Activated naive CD4-positive, alpha-beta T cell treated with anti-CD3 and anti-CD28 coated beads, Interleukin-2, amount 50 U/mL, for 24 hours (primary cell): ENCODE results near the gene CRYBB2.
"Not testable (repeated sequence)": the region's sequence is repeated elsewhere in the genome, so short reads cannot be mapped to it uniquely, and the experiment has no call there.

Experiments used
- H3K27ac Mint-ChIP-seq: one replicate; pipeline ENCODE4 v1.8.0; 2021; ENCODE audit warnings: mild to moderate bottlenecking, mixed read lengths
- H3K27me3 Mint-ChIP-seq: one replicate; pipeline ENCODE4 v1.8.0; 2021; ENCODE audit warnings: mixed read lengths
- H3K36me3 Mint-ChIP-seq: one replicate; pipeline ENCODE4 v1.8.0; 2021; ENCODE audit warnings: mixed read lengths
- H3K4me1 Mint-ChIP-seq: one replicate; pipeline ENCODE4 v1.8.0; 2021; ENCODE audit warnings: mixed read lengths
- H3K4me3 Mint-ChIP-seq: one replicate; pipeline ENCODE4 v1.8.0; 2021; ENCODE audit warnings: mild to moderate bottlenecking, mixed read lengths
- H3K9me3 Mint-ChIP-seq: one replicate; pipeline ENCODE4 v1.8.0; 2021; ENCODE audit warnings: mixed read lengths

The CRYBB2 gene

DNA sequence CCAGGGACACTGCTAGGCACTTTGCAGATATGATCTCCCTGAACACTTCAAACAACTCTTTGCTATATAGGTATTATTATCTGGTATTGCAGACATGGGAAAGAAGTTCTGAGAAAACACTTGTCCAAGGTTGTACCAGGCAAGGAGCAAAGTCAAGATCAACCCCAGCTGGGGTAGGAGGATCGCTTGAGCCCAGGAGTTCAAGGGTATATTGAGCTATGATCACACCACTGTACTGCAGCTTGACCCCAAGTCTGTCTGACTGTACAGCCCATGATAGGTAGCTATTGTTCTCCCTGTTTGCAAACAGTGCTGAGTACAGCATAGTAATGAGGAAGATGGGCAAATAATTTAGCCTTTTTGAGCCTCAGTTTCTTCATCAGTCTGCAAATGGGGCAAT is 35.7 kb downstream of the CRYBB2 start:
- not testable (repeated sequence) for H3K9me3 Mint-ChIP-seq, H3K36me3 Mint-ChIP-seq, H3K27me3 Mint-ChIP-seq, H3K4me3 Mint-ChIP-seq, H3K27ac Mint-ChIP-seq, H3K4me1 Mint-ChIP-seq

- not testable (repeated sequence) for H3K4me3 Mint-ChIP-seq, H3K9me3 Mint-ChIP-seq, H3K27me3 Mint-ChIP-seq, H3K27ac Mint-ChIP-seq, H3K36me3 Mint-ChIP-seq, H3K4me1 Mint-ChIP-seq
These were observed 48.1 kb downstream of the CRYBB2 start for GRCh38 chr22:25267567-25267966.

GRCh38 chr22:25268902-25269301 is 49.5 kb downstream of the CRYBB2 start:
- peaks cover 13% of the 10 kb centered on the region for H3K27me3 Mint-ChIP-seq
- H3K4me3 Mint-ChIP-seq, H3K9me3 Mint-ChIP-seq, H3K27ac Mint-ChIP-seq, H3K36me3 Mint-ChIP-seq, H3K4me1 Mint-ChIP-seq: not testable (repeated sequence)

DNA sequence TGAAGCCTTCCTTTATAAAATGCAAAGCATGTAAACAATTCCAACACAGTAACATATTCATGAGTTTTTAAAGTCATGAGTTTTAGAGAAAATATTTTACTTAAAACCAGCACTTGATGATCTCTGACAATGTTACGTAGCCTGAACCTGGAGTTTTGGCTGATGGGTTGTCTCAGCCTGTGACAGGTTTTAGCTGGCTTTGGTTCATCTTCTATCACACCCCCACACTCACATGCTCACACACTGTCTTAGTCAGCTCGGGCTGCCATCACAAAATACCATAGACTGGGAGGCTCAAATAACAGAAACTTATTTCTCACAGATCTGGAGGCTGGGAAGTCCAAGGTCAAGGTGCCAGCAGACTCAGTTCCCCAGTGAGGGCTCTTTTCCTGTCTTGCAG is 50.6 kb downstream of the CRYBB2 start:
- H3K27ac Mint-ChIP-seq, H3K36me3 Mint-ChIP-seq, H3K4me3 Mint-ChIP-seq, H3K4me1 Mint-ChIP-seq, H3K9me3 Mint-ChIP-seq: not testable (repeated sequence)
- peaks cover 16% of the 10 kb centered on the region for H3K27me3 Mint-ChIP-seq

- not testable (repeated sequence) for H3K9me3 Mint-ChIP-seq, H3K27ac Mint-ChIP-seq, H3K4me1 Mint-ChIP-seq, H3K36me3 Mint-ChIP-seq, H3K4me3 Mint-ChIP-seq
- H3K27me3 Mint-ChIP-seq: peaks cover 18% of the 10 kb centered on the region
These were observed 53.8 kb downstream of the CRYBB2 start for GRCh38 chr22:25273231-25273630.

GRCh38 chr22:25273928-25274327 is 54.5 kb downstream of the CRYBB2 start:
- not testable (repeated sequence) for H3K4me1 Mint-ChIP-seq, H3K9me3 Mint-ChIP-seq, H3K36me3 Mint-ChIP-seq, H3K4me3 Mint-ChIP-seq, H3K27ac Mint-ChIP-seq
- peaks cover 18% of the 10 kb centered on the region for H3K27me3 Mint-ChIP-seq

GRCh38 chr22:25280118-25280517 is 60.7 kb downstream of the CRYBB2 start:
- not testable (repeated sequence) for H3K27ac Mint-ChIP-seq, H3K36me3 Mint-ChIP-seq, H3K9me3 Mint-ChIP-seq, H3K4me3 Mint-ChIP-seq
- H3K4me1 Mint-ChIP-seq: peaks cover 13% of the 10 kb centered on the region
- H3K27me3 Mint-ChIP-seq: peaks cover 42% of the 10 kb centered on the region
